ENCODE measurements around the gene SEPTIN1.

The SEPTIN1 gene

GRCh38 chr16:30369938-30370455 lies 12.4 kb downstream of the SEPTIN1 start:
- Histone ChIP-seq H3F3A (ENCODE audit: insufficient read depth, low read length) (no peaks in the 10 kb centered on the region), H3K4me3 (ENCODE audit: low read depth, low read length, poor library complexity, severe bottlenecking) (peak overlapping the region; percentile 97), H3K4me2 (ENCODE audit: low read length) (peak overlapping the region; percentile 89), H3K9ac (ENCODE audit: low read length) (peak overlapping the region; percentile 89), H4K20me1 (ENCODE audit: insufficient read depth, low read length) (no peaks in the 10 kb centered on the region), H3K79me2 (ENCODE audit: insufficient read depth, low read length) (peaks cover 33% of the 10 kb centered on the region), H3K36me3 (ENCODE audit: insufficient read depth, low read length) (peaks cover 20% of the 10 kb centered on the region; the same call in 1 of the 2 replicates), H2AFZ (ENCODE audit: low read length) (no peak overlapping the region), H3K9me2 (ENCODE audit: low read depth, low read length) (no peaks in the 10 kb centered on the region), H3K27ac (ENCODE audit: low read depth, low read length, poor library complexity, severe bottlenecking) (peak overlapping the region; percentile 45), H3K4me1 (ENCODE audit: insufficient read depth, low read length, severe bottlenecking) (peaks cover 42% of the 10 kb centered on the region), H3K27me3 (ENCODE audit: insufficient read depth, low read length) (no peaks in the 10 kb centered on the region), H3K9me3 (ENCODE audit: low read length) (no peaks in the 10 kb centered on the region)
- no peak for TF ChIP-seq EZH2 (IDR thresholded peaks at IDR 0.05; ENCODE audit: borderline replicate concordance, low read length)
- TF ChIP-seq CTCF (IDR thresholded peaks at IDR 0.05; ENCODE audit: low read length), result no peak

- TF ChIP-seq EZH2 (IDR thresholded peaks at IDR 0.05; ENCODE audit: borderline replicate concordance, low read length) (no peak), CTCF (IDR thresholded peaks at IDR 0.05; ENCODE audit: low read length) (no peak)
- Histone ChIP-seq H3K4me2 (ENCODE audit: low read length) (peak overlapping the region; percentile 89), H3K4me3 (ENCODE audit: low read depth, low read length, poor library complexity, severe bottlenecking) (peak overlapping the region; percentile 97), H4K20me1 (ENCODE audit: insufficient read depth, low read length) (no peaks in the 10 kb centered on the region), H3F3A (ENCODE audit: insufficient read depth, low read length) (no peaks in the 10 kb centered on the region), H3K9me3 (ENCODE audit: low read length) (no peaks in the 10 kb centered on the region), H3K9ac (ENCODE audit: low read length) (peak overlapping the region; percentile 89), H3K9me2 (ENCODE audit: low read depth, low read length) (no peaks in the 10 kb centered on the region), H3K79me2 (ENCODE audit: insufficient read depth, low read length) (peaks cover 33% of the 10 kb centered on the region), H3K36me3 (ENCODE audit: insufficient read depth, low read length) (peaks cover 27% of the 10 kb centered on the region; the same call in 1 of the 2 replicates), H3K27ac (ENCODE audit: low read depth, low read length, poor library complexity, severe bottlenecking) (peak overlapping the region; percentile 45), H3K4me1 (ENCODE audit: insufficient read depth, low read length, severe bottlenecking) (peaks cover 42% of the 10 kb centered on the region), H2AFZ (ENCODE audit: low read length) (no peak overlapping the region), H3K27me3 (ENCODE audit: insufficient read depth, low read length) (no peaks in the 10 kb centered on the region)
Measured at GRCh38 chr16:30369091-30369937, 13.0 kb downstream of the SEPTIN1 start.

- Histone ChIP-seq H3K36me3 (ENCODE audit: insufficient read depth, low read length) (peaks cover 33% of the 10 kb centered on the region; the same call in 1 of the 2 replicates), H3K9ac (ENCODE audit: low read length) (peak overlapping the region; percentile 89)
- TF ChIP-seq EZH2 (IDR thresholded peaks at IDR 0.05; ENCODE audit: borderline replicate concordance, low read length) (no peak), CTCF (IDR thresholded peaks at IDR 0.05; ENCODE audit: low read length) (no peak)
Measured at GRCh38 chr16:30368792-30369090, 13.6 kb downstream of the SEPTIN1 start.

More at GRCh38 chr16:30368792-30369090, 13.6 kb downstream of the SEPTIN1 start:
- Histone ChIP-seq H3K9me3 (ENCODE audit: low read length) (no peaks in the 10 kb centered on the region), H3K79me2 (ENCODE audit: insufficient read depth, low read length) (peaks cover 33% of the 10 kb centered on the region), H3K4me3 (ENCODE audit: low read depth, low read length, poor library complexity, severe bottlenecking) (peak overlapping the region; percentile 97), H3K27me3 (ENCODE audit: insufficient read depth, low read length) (no peaks in the 10 kb centered on the region), H3K27ac (ENCODE audit: low read depth, low read length, poor library complexity, severe bottlenecking) (peak overlapping the region; percentile 45), H3K4me1 (ENCODE audit: insufficient read depth, low read length, severe bottlenecking) (peaks cover 42% of the 10 kb centered on the region), H3F3A (ENCODE audit: insufficient read depth, low read length) (no peaks in the 10 kb centered on the region), H3K9me2 (ENCODE audit: low read depth, low read length) (no peaks in the 10 kb centered on the region), H4K20me1 (ENCODE audit: insufficient read depth, low read length) (no peaks in the 10 kb centered on the region), H3K4me2 (ENCODE audit: low read length) (peak overlapping the region; percentile 89), H2AFZ (ENCODE audit: low read length) (no peak overlapping the region)

All from OCI-LY1 (cell line).